H9 (cell line): ENCODE measurements around the gene HEXIM1. TPM values are rescaled to one million over a fixed set of nuclear protein-coding genes. Genes with fewer than 3 reads are reported as not detected.

Experiments used
- DNase-seq: peaks from one replicate; pipeline ENCODE4 v3.0.0-alpha.2; 2017
- H2AFZ ChIP-seq: one replicate; pipeline ENCODE4 v1.6.1; 2013; ENCODE audit warnings: mild to moderate bottlenecking, low read length, control low read depth, moderate library complexity
- H2AK5ac ChIP-seq: 2 replicates; pipeline ENCODE4 v1.6.1; 2013; ENCODE audit warnings: low read length, control low read depth, mixed read lengths; ENCODE audit not compliant: insufficient read length
- H2BK120ac ChIP-seq: one replicate; pipeline ENCODE4 v1.6.1; 2013; ENCODE audit warnings: low read depth, mild to moderate bottlenecking, low read length, control low read depth, inconsistent platforms; ENCODE audit not compliant: poor library complexity, severe bottlenecking
- H2BK12ac ChIP-seq: 2 replicates; pipeline ENCODE4 v1.6.1; 2013; ENCODE audit warnings: low read length, control low read depth, mixed read lengths, low read depth; ENCODE audit not compliant: insufficient read length
- H2BK15ac ChIP-seq: 2 replicates; pipeline ENCODE4 v1.6.1; 2013; ENCODE audit warnings: low read depth, low read length, control low read depth
- H2BK20ac ChIP-seq: one replicate; pipeline ENCODE4 v1.6.1; 2013; ENCODE audit warnings: low read depth, mild to moderate bottlenecking, low read length, control low read depth, inconsistent platforms; ENCODE audit not compliant: poor library complexity, severe bottlenecking
- H2BK5ac ChIP-seq: 2 replicates; pipeline ENCODE4 v1.6.1; 2013; ENCODE audit warnings: low read length, control low read depth, mixed read lengths; ENCODE audit not compliant: insufficient read length
- H3K14ac ChIP-seq: 2 replicates; pipeline ENCODE4 v1.6.1; 2013; ENCODE audit warnings: low read length, control low read depth; ENCODE audit not compliant: insufficient read depth
- H3K18ac ChIP-seq: 2 replicates; pipeline ENCODE4 v1.6.1; 2013; ENCODE audit warnings: low read depth, mild to moderate bottlenecking, mixed read lengths, low read length, control low read depth; ENCODE audit not compliant: insufficient read length
- H3K23ac ChIP-seq: 2 replicates; pipeline ENCODE4 v1.6.1; 2013; ENCODE audit warnings: low read length, control low read depth, mixed read lengths, low read depth; ENCODE audit not compliant: insufficient read length
- H3K23me2 ChIP-seq: 2 replicates; pipeline ENCODE4 v1.6.1; 2013; ENCODE audit warnings: low read depth, mild to moderate bottlenecking, mixed read lengths, low read length, control low read depth; ENCODE audit not compliant: insufficient read length, poor library complexity, severe bottlenecking
- H3K27ac ChIP-seq: 2 replicates; pipeline ENCODE4 v1.5.1; 2013; ENCODE audit warnings: low read length, control low read depth, mixed read lengths, low read depth; ENCODE audit not compliant: insufficient read length
- H3K27me3 ChIP-seq: 2 replicates; pipeline ENCODE4 v1.6.1; 2013; ENCODE audit warnings: low read length, control low read depth, inconsistent platforms; ENCODE audit not compliant: insufficient read depth
- H3K4ac ChIP-seq: 2 replicates; pipeline ENCODE4 v1.6.1; 2013; ENCODE audit warnings: low read depth, mild to moderate bottlenecking, control low read depth, inconsistent platforms, low read length, moderate library complexity
- H3K4me1 ChIP-seq: 2 replicates; pipeline ENCODE4 v1.6.1; 2013; ENCODE audit warnings: low read length, control low read depth, inconsistent platforms; ENCODE audit not compliant: insufficient read depth
- H3K4me2 ChIP-seq: 2 replicates; pipeline ENCODE4 v1.6.1; 2013; ENCODE audit warnings: low read length, control low read depth, mixed read lengths; ENCODE audit not compliant: insufficient read length, insufficient read depth
- H3K56ac ChIP-seq: 2 replicates; pipeline ENCODE4 v1.6.1; 2013; ENCODE audit warnings: low read depth, mild to moderate bottlenecking, mixed read lengths, low read length, control low read depth; ENCODE audit not compliant: insufficient read length
- H3K79me1 ChIP-seq: 2 replicates; pipeline ENCODE4 v1.6.1; 2013; ENCODE audit warnings: low read depth, mild to moderate bottlenecking, moderate library complexity, low read length, control low read depth, inconsistent platforms; ENCODE audit not compliant: insufficient read depth, poor library complexity, severe bottlenecking
- H3K79me2 ChIP-seq: 2 replicates; pipeline ENCODE4 v1.6.1; 2013; ENCODE audit warnings: low read length, control low read depth, inconsistent platforms; ENCODE audit not compliant: insufficient read depth
- H3K9ac ChIP-seq: 2 replicates; pipeline ENCODE4 v1.6.1; 2013; ENCODE audit warnings: low read length, control low read depth, mixed read lengths; ENCODE audit not compliant: insufficient read length; ENCODE audit errors: extremely low read depth
- H3K9me3 ChIP-seq: one replicate; pipeline ENCODE4 v1.6.1; 2013; ENCODE audit warnings: low read depth, low read length, inconsistent platforms; ENCODE audit not compliant: control insufficient read depth
- H3T11ph ChIP-seq: one replicate; pipeline ENCODE4 v1.6.1; 2013; ENCODE audit warnings: mild to moderate bottlenecking, low read length, control low read depth, inconsistent platforms
- H4K20me1 ChIP-seq: one replicate; pipeline ENCODE4 v1.6.1; 2013; ENCODE audit not compliant: control insufficient read depth, insufficient read length, insufficient read depth
- H4K5ac ChIP-seq: 2 replicates; pipeline ENCODE4 v1.6.1; 2013; ENCODE audit warnings: low read depth, mild to moderate bottlenecking, mixed read lengths, low read length, control low read depth; ENCODE audit not compliant: insufficient read length
- H4K8ac ChIP-seq: replicated peaks from 2 replicates; pipeline ENCODE4 v1.6.1; 2013; ENCODE audit warnings: low read length, control low read depth, mixed read lengths, low read depth; ENCODE audit not compliant: insufficient read length
- H4K91ac ChIP-seq: 2 replicates; pipeline ENCODE4 v1.6.1; 2013; ENCODE audit warnings: low read depth, mild to moderate bottlenecking, moderate library complexity, mixed read lengths, low read length, control low read depth; ENCODE audit not compliant: insufficient read length
- H3K27ac Mint-ChIP-seq, 3 experiments: 2 replicates in 2 of 3; 3 replicates in 1 of 3; pipeline ENCODE4 v1.8.0; 2020 to 2021; ENCODE audit warnings: mixed read lengths in 3 of 3, mild to moderate bottlenecking in 1 of 3, moderate library complexity in 1 of 3
- H3K27me3 Mint-ChIP-seq: 2 replicates; pipeline ENCODE4 v1.8.0; 2021; ENCODE audit warnings: low read depth, mild to moderate bottlenecking, moderate library complexity, mixed read lengths
- H3K36me3 Mint-ChIP-seq, 3 experiments: 2 replicates in 2 of 3; 3 replicates in 1 of 3; pipeline ENCODE4 v1.8.0; 2020 to 2021; ENCODE audit warnings: low read depth in 3 of 3, mixed read lengths in 3 of 3; ENCODE audit not compliant: insufficient read depth in 1 of 3
- H3K4me1 Mint-ChIP-seq, 2 experiments: 2 replicates each; pipeline ENCODE4 v1.8.0; 2020; ENCODE audit warnings: mixed read lengths in 2 of 2
- H3K4me3 Mint-ChIP-seq, 2 experiments: 2 replicates in 1 of 2; 3 replicates in 1 of 2; pipeline ENCODE4 v1.8.0; 2020 to 2021; ENCODE audit warnings: mild to moderate bottlenecking in 2 of 2, mixed read lengths in 2 of 2, moderate library complexity in 1 of 2
- H3K9me3 Mint-ChIP-seq, 2 experiments: 2 replicates in 1 of 2; 3 replicates in 1 of 2; pipeline ENCODE4 v1.8.0; 2020; ENCODE audit warnings: mild to moderate bottlenecking in 2 of 2, mixed read lengths in 2 of 2, moderate library complexity in 1 of 2
- CTCF ChIP-seq: fragments of 200-600 bp; sonication (generic); conservative IDR thresholded peaks from 3 replicates; pipeline ENCODE4 v1.8.0; 2021; ENCODE audit warnings: antibody characterized with exemption, mild to moderate bottlenecking
- WGBS: extraction: QIAGEN DNeasy Blood & Tissue Kit; methylation state at CpG from one replicate; pipeline ENCODE4 v1.1.7; 2013; ENCODE audit warnings: missing lambda C conversion rate, low lambda C conversion rate, mixed read lengths; ENCODE audit not compliant: insufficient read length; ENCODE audit errors: extremely low coverage; 5-methylcytosine and 5-hydroxymethylcytosine counted together
- total RNA-seq: library from RNA; stranded (reverse); gene quantifications from 2 replicates; pipeline ENCODE4 v1.2.1, GENCODE V29; 2021

HEXIM1 gene
- total RNA-seq, 1 experiment from 2014 or later, result 32.4 TPM

GRCh38 chr17:45112559-45113423 is 35.5 kb upstream of the HEXIM1 start:
- Histone ChIP-seq H3K79me1 (no peaks in the 10 kb centered on the region), H2BK15ac (no peak overlapping the region), H2BK120ac (no peak overlapping the region), H2AK5ac (no peak overlapping the region), H4K5ac (no peak overlapping the region), H4K8ac (no peak overlapping the region), H3K9ac (no peak overlapping the region), H3K14ac (no peak overlapping the region; the same call in 1 of the 2 replicates), H3K23ac (no peak overlapping the region), H3K4ac (no peak overlapping the region), H3K56ac (no peak overlapping the region), H3K9me3 (no peaks in the 10 kb centered on the region), H4K91ac (no peak overlapping the region), H3K79me2 (no peaks in the 10 kb centered on the region), H3K27ac (no peak overlapping the region), H2BK5ac (no peak overlapping the region), H3K23me2 (no peaks in the 10 kb centered on the region), H3T11ph (no peak overlapping the region), H3K4me2 (no peak overlapping the region), H2AFZ (no peak overlapping the region), H3K27me3 (no peaks in the 10 kb centered on the region), H2BK20ac (no peak overlapping the region), H3K18ac (no peak overlapping the region), H4K20me1 (no peaks in the 10 kb centered on the region), H2BK12ac (no peak overlapping the region), H3K4me1 (no peaks in the 10 kb centered on the region)
- Mint-ChIP-seq H3K4me1 (peaks cover 8 to 36% of the 10 kb centered on the region in 2 experiments), H3K9me3 (no peaks in the 10 kb centered on the region), H3K36me3 (peaks cover 0 to 16% (median 9%) of the 10 kb centered on the region in 3 experiments; a peak in 5 of 7 replicates), H3K27me3 (peaks cover 2% of the 10 kb centered on the region; the same call in 1 of the 2 replicates), H3K27ac (peak overlapping the region in 1 of 3 experiments; percentile 48; a peak in 1 of 7 replicates), H3K4me3 (no peak overlapping the region)
- no peak for TF ChIP-seq CTCF
- no CpG with 5 or more reads among the region's 23 CpGs for WGBS
- DNase-seq, result no peak
